HG03060 (cell line): ENCODE data around the gene KCNQ5.
A peak's percentile ranks its signal among the peaks of the same experiment; 100 is the strongest.
"Not testable (repeated sequence)": the region's sequence is repeated elsewhere in the genome, so short reads cannot be mapped to it uniquely, and the experiment has no call there.

Experiments
- ATAC-seq: cut with Tn5 transposase; IDR thresholded peaks from one replicate; pipeline ENCODE4 v1.9.1; 2021; ENCODE audit warnings: low read depth, moderate number of reproducible peaks; ENCODE audit not compliant: unreplicated experiment

Gene KCNQ5

DNA sequence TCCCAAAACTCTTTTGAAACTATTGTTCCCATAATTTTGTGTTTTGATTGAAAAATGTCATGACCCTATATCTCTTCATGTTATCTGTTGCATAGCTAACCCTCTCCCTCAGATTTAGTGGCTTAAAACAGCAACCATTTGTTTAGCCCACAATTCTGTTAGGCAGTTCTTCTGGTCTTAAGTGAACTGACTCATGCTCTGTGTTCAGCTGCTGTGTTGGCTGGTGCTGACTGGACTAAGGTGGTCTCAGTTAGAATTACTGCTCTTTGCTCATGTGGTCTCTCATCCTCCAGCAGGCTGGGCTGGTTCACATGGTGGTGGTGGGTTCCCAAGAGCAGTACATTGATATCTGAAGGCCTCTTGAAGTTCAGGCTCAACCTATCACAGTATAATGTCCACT is 522.7 kb downstream of the KCNQ5 start:
- no peak for ATAC-seq

DNA sequence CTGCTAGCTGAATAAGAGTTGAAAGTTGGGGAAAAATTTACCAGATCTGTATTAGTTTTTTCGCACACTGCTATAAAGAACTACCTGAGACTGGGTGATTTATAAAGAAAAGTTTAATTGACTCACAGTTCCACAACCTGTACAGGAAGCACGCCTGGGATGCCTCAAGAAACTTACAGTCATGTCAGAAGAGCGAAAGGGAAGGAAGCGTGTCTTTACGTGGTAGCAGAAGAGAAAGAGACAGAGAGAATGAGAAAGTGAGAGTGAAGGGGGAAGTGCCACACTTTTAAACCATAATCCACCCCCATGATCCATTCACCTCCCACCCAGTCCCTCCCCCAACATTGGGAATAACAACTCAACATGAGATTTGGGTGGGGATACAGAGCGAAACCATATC is 523.8 kb downstream of the KCNQ5 start:
- ATAC-seq: peak; percentile 56

DNA sequence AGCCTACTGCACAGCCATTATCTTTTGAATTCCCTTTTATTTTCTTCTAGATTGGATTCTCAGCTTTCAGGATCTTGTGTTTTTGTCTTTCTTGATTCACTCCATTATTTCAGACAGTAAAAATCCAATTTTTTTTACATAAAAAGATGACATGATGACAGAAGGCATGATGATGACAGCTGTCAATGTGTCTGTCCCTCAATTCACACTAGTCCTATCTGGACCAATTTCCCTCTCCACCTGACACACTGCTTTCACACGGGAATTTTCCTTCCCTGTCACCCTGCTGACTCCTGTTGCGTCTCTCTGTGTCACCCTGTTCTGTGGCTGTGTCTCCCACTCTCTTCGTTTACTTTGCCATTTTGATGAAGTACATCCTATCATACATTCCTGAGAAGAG is 529.9 kb downstream of the KCNQ5 start:
- no peak for ATAC-seq

DNA sequence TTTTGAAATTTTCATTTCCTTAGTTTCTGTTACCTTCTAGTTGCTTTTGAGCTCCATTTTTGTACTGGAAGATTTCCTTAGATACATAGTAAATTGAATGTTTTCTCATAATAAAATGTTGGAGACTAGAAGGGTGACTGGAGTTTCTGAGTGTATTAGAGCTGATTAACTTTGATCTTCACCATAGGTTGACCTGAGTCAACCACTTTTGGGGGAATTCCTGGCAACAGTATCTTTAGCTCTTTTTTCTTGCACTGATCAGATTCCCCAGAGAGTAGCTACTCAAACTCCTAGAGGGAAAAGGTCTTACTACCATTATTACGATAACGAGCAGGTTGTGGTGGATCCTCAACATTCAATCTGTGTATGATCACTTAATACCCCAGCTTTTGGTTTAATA is 530.7 kb downstream of the KCNQ5 start:
- no peak for ATAC-seq

DNA sequence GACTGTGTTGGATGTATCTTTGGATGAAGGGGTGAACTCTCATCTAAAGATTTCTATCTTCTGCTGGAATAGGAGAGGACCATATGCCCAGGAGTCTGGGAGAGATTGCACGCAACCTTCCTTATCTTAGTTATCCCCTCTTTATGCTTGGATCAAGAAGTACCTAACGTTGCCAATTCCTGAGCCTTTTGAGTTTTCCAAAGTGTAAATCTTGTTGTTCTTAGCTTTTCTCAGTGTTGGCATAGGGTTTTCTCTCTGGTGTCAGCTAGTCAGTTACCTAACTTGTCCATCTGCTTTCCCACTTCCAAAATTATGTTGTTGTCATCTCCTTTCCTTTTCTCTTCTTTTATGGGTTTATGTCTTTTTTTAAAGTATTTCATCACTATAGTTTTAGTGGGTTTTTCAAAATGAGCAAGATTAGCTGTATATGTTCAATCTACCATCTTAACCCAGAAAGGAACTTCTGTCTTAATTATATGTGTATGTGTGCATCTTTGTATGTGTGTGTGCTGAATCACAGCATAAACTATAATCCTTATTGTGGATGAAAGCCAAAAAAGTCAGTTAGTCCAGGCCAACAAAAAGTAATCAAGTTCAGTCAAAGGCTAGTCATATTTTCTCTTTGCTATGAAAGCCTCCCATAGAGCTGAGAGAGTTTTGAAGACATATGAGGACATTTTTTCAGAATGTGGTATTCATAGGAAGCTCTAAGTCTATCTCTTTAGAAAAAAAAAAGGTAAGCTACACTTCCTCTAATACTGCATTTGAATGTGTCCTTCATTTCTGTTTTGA is 531.3 kb downstream of the KCNQ5 start:
- ATAC-seq: no peak

DNA sequence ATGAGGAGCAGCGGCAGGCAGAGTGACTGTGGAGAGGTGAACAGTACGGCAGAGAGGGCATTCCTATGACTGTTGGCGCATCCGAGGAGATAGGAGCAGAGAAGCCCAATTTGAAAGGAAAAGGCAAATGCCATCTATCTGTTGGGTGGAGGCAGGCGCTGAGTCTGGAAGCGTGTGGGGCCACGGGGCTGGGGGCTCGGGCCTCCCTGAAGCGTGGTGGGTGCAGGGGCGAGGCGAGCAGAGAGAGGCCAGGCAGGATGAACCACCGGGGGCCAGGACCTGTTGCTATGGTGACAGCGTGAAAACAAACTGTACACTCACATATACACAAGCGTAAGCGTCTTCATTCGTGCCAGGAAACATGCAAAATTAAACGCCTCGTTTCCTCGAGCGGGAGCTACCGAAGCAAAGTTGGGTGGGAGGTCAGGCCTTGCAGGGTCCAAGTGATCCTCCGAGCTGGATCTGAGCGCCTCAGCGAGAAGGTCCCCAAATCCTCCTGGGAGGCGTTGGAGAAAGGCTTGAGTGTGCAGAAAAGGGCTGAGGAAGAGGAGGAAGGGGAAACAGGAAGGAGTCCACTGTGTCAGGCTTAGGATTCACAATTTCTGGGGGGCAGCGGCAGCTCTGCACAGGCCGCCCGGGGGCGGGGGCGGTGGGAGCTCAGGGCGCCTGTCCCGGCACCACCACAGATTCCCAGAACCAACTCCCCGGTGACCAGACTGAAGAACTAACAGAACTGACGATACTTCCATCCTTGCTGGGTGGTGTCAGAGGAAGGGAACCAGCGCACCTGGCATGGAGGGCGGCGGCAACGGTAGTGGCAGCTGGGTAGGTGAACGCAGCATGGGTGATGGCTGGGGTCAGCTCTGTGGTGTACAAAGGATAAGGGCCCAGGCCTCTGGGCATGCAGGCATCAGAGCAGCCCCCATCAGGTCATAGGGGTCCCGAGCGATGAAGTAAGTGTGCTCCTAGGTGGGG is 535.2 kb downstream of the KCNQ5 start:
- ATAC-seq: no peak

DNA sequence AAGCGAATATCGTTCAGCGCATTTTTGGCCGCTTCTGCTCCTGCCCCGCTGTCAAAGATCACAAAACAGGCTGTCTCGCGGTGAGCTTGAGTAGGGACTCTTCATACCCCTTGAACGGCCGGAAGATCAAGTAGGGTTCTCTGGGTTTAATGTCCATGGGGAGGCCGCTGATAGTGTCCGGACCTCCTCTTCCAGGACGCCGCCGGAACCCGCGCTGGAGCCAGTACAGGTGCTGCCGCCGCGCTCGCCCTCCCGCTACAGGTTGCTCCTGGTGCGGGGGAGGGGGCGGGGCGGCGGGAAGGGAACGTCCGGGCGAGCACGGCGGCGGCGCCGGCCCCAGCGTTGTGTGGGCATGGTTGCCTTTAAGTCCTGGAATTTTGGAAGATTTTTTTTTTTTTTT is 536.0 kb downstream of the KCNQ5 start:
- ATAC-seq: no peak

DNA sequence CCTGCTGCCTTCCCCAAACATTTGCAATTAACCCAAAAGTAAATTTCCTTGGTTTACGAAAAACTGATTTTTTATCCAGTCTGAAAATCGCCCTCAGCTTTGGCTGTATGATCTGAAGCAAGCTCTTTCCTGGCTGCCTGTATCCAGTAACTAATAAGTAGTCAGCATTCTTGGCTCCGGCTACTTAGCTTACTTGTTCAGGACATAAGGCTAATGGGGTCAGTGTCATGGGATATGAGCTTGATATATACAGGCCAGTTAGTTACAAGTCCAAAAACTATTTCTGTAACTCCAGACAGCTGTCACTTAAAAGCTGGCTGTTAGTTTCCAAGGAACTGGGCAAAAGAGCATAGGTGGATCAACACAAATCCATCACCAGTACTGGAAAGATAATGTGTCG is 547.2 kb downstream of the KCNQ5 start:
- no peak for ATAC-seq

DNA sequence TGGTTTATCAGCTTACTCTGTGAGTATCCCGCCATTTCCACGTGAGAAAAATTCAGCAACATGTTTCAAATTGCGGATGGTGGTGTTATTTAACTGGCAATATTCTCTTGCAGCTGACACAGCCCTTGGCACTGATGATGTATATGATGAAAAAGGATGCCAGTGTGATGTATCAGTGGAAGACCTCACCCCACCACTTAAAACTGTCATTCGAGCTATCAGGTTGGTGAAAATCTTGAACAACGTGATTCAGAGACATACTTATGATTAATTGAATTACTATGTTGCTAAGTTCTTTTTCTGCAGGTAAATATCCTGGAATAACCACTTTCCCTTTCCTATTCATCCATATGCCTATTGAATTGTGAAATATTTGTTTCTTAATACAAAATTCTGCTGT is 547.8 kb downstream of the KCNQ5 start:
- no peak for ATAC-seq

DNA sequence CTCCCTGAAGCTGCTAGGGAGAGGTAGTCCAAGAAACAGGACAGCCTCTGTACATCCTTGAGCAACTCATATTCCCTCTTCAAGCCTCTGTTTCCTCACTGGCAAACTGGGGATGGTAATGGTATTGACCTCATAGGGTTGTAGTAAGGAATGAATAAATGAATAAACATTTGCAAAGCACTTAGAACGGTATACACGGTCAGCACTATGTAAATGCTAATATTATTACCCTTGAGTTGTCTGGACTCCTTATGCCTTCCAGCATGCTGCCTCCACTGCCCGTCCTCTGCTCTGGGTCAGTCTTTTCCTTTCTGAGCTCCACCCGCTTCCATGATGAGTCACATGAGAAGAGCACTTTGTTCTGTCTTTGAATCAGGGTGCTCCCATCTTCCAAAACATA is 552.8 kb downstream of the KCNQ5 start:
- ATAC-seq: no peak

DNA sequence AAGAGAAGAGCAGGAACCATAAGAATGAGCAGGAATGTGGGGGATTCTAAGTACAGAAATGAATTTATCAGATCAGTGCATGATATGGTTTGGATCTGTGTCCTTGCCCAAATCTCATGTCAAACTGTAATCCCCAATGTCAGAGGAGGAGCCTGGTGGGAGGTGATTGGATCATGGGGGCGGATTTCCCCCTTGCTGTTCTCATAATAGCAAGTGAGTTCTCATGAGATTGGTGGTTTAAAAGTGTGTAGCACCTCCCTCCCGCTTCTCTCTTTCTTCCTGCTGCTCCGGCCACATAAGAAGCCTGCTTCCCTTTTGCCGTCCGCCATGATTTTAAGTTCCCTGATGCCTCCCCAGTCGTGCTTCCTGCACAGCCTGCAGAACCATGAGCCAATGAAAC is 554.2 kb downstream of the KCNQ5 start:
- no peak for ATAC-seq

DNA sequence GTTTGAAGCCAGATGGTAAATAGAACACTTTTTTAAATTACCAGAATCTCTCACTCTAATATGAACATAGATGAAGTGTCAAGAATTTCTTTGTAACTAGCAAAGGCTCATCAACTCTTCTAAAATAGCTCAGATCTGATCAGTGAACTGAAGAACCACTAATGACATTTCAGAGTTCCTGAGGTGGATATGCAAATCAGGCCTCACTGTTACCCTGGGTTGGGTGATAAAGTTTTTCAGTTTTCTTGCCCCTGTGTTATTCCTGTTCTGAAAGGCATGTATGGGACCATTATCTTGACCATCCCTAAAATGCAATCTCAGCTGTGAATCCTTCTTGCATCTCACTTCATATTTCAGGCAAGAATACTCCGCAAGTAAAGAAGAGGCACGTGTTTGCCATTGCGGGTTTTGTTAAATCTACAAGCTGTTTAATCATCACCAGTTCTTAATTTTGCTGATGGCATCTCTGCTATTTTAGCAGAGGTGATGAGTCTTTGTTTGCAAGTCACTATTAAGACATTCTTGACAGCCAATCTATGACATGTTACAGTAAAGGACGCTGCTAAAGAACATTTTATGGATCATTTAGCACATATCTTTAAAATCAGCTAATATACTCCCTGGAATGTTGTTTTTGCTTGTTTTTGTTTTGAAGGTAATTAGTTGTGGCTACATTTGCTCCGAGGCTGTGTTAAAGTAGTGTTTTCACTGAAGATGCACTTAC is 555.5 kb downstream of the KCNQ5 start:
- ATAC-seq: peak; percentile 69

DNA sequence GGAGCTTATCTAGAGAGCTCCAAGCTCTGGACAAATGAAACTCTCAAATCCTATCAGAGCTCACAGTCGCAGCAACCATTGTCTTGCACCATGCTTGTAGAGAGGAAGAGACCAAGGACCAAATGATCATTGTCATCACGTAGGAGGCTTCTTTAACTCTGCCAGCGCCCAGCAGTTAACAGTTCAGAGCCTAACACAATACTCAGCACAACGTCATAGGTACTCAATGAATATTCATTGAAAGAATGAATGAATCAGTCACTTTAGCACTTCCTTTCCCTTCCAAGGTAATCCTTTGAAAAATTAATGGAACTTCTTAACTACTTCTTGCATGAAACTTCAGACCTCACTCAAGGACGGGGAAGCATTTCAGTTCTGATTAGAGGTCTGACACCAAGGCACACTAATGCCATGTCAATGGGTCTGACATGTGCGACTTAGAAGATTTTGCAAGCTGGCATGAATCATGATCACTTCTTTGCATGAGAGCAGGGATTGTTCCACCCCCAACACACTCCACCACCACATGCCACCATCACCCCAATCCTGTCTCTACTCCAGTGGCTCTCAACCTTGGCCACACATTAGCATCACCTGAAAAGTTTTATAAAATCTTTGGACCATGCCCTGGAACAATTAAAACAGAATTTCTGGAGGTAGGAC is 558.3 kb downstream of the KCNQ5 start:
- ATAC-seq: no peak

DNA sequence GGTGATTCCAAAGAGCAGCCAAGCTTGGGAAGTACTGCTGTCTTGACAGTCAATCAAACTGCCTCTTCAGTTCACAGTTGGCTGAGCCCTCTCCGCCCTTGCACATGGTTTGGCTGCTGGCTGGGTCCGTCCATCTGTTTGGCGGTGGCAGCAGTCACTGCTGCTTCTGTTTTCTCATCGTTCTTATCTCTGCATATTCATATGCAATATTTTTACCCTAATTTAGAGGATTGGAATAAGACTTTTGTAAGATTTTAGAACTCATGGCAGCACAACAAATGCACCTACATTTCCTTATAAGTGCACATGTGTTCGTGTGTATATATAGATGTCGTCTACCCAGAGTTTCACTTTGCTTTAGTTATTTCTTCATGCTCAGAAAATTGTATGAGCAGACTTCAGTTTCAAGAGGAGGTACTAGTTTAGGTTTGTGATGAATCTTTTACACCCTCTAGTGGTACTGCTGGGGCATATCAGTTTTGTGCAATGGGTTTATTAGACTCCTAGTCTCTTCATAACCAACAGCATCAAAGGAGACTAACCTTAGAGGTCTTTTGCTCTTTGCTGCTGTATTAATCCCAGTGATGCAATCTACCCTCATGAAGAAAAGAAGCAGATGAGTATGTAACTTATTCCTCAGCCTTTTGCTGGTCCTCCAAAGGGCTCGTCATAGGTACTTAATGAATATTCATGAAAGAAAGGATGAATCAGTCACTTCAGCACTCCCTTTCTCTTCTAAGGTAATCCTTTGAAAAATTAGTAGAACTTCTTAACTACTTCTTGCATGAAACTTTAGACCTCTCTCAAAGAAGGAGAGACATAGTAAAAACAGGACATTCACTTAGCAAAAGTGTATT is 559.1 kb downstream of the KCNQ5 start:
- peak; percentile 73 for ATAC-seq

DNA sequence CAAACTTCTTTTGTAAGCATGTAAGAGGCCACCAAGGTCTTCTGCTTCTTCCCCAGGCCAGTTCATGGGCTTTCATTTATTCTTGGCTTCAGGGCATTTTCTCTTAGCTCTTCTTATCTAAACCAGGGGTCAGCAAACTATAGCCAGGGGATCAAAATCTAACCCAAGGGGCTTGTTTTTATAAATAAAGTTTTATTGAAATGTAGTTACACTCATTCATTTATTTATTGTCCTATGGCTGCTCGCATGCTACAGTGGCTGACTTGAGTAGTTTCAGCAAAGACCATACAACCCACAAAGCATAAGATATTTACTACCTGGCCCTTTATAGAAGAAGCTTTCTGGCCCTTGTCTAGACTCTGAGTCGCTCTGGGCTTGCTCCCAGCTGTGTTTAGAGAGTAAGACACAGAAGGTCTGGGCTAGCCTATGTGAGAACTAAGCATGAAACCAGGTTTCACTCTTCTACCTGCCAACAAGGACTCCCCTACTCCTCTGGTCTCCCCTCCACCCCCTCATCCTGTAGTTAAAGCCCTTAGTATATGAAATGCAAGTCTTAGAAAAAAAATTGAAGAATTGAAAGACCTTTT is 560.2 kb downstream of the KCNQ5 start:
- no peak for ATAC-seq

DNA sequence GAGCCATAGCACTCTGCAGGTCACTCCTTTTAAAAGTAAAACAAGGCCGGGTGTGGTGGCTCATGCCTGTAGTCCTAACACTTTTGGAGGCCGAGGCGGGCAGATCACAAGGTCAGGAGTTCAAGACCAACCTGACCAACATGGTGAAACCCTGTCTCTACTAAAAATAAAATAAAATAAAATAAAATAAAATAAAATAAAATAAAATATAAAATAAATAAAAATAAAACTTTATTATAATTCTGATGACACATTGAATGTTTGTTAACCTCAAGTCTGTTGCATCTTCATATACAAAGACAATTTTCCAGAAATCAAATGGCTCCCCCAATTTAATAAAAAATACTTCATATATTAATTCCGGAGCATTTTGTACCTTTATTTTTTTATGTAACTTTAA is 571.4 kb downstream of the KCNQ5 start:
- not testable (repeated sequence) for ATAC-seq

DNA sequence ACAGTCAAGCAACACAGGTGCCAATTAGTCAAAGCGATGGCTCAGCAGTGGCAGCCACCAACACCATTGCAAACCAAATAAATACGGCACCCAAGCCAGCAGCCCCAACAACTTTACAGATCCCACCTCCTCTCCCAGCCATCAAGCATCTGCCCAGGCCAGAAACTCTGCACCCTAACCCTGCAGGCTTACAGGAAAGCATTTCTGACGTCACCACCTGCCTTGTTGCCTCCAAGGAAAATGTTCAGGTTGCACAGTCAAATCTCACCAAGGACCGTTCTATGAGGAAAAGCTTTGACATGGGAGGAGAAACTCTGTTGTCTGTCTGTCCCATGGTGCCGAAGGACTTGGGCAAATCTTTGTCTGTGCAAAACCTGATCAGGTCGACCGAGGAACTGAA is 572.9 kb downstream of the KCNQ5 start:
- ATAC-seq: no peak

DNA sequence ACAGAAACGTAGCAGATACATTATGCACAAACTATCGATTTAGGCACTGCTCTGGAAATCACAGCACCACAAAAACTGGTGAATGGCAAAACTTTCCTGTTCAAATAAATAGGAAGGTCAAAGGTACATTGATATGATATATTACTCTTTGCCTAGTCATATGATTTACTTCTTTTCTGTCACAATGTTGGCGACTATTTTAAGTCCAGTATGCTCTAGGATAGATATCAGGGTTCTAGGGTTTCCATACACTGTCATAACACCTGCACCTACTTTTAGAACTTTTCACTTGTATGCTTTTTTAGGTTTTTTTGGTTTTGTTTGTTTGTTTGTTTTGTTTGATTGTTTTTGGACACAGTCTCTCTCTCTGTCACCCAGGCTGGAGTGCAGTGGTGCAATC is 578.4 kb downstream of the KCNQ5 start:
- no peak for ATAC-seq

DNA sequence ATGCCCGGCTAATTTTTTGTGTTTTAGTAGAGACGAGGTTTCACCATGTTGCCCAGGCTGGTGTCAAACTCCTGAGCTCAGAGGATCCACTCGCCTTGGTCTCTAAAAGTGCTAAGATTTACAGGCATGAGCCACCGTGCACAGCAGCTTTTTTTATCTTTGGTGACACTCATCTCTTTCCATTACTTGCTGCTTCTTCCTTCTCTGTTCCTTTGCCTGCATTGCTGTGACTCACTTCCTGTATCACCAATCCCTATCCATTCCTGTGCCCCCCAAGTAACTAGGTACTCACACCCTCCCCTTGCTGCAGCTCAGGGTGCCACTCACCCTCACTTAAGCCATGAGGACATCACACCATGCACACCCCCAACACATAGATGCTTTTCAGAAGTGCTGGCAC is 578.9 kb downstream of the KCNQ5 start:
- ATAC-seq: no peak
